K562 (cell line): ENCODE data around the gene WDR88. TPM values are rescaled to one million over a fixed set of nuclear protein-coding genes. Genes with fewer than 3 reads are reported as not detected.

ENCODE experiments used
- CBX2 ChIP-seq: fragments of 200-600 bp; sonication (generic); IDR thresholded peaks from one replicate; pipeline ENCODE4 v1.6.1; 2012; ENCODE audit warnings: mild to moderate bottlenecking, low read length, inconsistent platforms; ENCODE audit not compliant: insufficient read depth, poor library complexity, severe bottlenecking
- KLF6 ChIP-seq: fragments of 250-450 bp; sonication (Bioruptor Pico); IDR thresholded peaks from 2 replicates; pipeline ENCODE4 v1.4.0; 2020; ENCODE audit warnings: mild to moderate bottlenecking, moderate library complexity, borderline replicate concordance
- PPARD ChIP-seq: fragments of 250-450 bp; sonication (Bioruptor Pico); IDR thresholded peaks from 2 replicates; pipeline ENCODE4 v1.8.0; 2022; ENCODE audit warnings: inconsistent platforms, mild to moderate bottlenecking, moderate library complexity
- SAP30 ChIP-seq: fragments of 200-600 bp; sonication (generic); IDR thresholded peaks from 2 replicates; pipeline ENCODE4 v1.6.1; 2012; ENCODE audit warnings: borderline replicate concordance, low read depth, mild to moderate bottlenecking, moderate library complexity, low read length, control low read depth, inconsistent platforms; ENCODE audit not compliant: insufficient read depth, poor library complexity, severe bottlenecking
- ZNF212 ChIP-seq: fragments of 450-650 bp; formaldehyde crosslinking; IDR thresholded peaks from 2 replicates; pipeline ENCODE4 v1.4.0; 2020; ENCODE audit warnings: mild to moderate bottlenecking
- ZNF668 ChIP-seq: fragments of 250-450 bp; sonication (Bioruptor Pico); IDR thresholded peaks from 2 replicates; pipeline ENCODE4 v1.8.0; 2022; ENCODE audit warnings: mild to moderate bottlenecking, inconsistent platforms
- polyA plus RNA-seq, 8 experiments: library from polyadenylated mRNA; depleted of rRNA in 4 of 8; stranded (reverse) in 5 of 8; unstranded in 3 of 8; fragments of >200 nt; fragmentation: Nextera tagmentation in 2 of 8; fragmentation: Illumina TruSeq in 1 of 8; extraction: Ambion mirVana in 2 of 8; extraction: Trizol in 1 of 8; gene quantifications; 2 replicates each; pipeline versions ENCODE4 v1.2.1 to v1.2.3, GENCODE V29; 2011 to 2014; ENCODE audit warnings: inconsistent platforms in 1 of 8, missing spikeins in 1 of 8
- total RNA-seq, 7 experiments: library from RNA; depleted of rRNA in 6 of 7; stranded (reverse); fragments of >200 nt in 6 of 7; fragmentation: Illumina TruSeq in 2 of 7; extraction: Trizol in 2 of 7; gene quantifications; 2 replicates each; pipeline versions ENCODE4 v1.2.1 to v1.2.3, GENCODE V29; 2011 to 2021; ENCODE audit warnings: low replicate concordance in 1 of 7
- TF ChIP-seq, protein P1 (sequence below): fragments of 450-650 bp; IDR thresholded peaks from 2 replicates; pipeline ENCODE4 v1.6.1; 2016; ENCODE audit warnings: mild to moderate bottlenecking, moderate library complexity
- TF ChIP-seq, protein P2 (sequence below): fragments of 250-450 bp; sonication (Bioruptor Pico); IDR thresholded peaks from 2 replicates; pipeline ENCODE4 v1.4.0; 2020

WDR88 gene
- total and polyA plus RNA-seq, 9 of the 15 experiments (the other 6 are each of a cell fraction or from before 2014, with no cell fraction given): 0.03 to 0.04 TPM; not detected in 7

DNA sequence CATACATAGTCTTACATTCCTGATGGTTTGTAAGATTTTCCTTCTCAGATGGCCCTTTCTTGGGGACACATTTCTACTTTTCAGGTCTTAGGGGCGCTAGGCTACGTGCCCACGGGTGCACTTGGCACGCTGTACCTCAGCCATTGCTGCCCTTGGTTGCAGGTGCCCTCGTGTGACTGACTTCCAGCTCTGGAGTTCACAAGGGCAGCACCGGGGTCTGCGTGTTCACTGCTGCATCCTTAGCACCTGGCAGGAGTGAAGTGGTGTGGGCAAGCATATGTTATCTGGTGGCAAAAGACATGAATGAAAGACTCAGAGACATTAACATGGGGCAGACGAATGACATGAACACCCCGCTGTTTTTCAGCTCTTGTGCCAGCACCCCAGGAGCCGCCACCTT lies 13.3 kb upstream of the WDR88 start (continued):
- TF ChIP-seq, protein P1, sequence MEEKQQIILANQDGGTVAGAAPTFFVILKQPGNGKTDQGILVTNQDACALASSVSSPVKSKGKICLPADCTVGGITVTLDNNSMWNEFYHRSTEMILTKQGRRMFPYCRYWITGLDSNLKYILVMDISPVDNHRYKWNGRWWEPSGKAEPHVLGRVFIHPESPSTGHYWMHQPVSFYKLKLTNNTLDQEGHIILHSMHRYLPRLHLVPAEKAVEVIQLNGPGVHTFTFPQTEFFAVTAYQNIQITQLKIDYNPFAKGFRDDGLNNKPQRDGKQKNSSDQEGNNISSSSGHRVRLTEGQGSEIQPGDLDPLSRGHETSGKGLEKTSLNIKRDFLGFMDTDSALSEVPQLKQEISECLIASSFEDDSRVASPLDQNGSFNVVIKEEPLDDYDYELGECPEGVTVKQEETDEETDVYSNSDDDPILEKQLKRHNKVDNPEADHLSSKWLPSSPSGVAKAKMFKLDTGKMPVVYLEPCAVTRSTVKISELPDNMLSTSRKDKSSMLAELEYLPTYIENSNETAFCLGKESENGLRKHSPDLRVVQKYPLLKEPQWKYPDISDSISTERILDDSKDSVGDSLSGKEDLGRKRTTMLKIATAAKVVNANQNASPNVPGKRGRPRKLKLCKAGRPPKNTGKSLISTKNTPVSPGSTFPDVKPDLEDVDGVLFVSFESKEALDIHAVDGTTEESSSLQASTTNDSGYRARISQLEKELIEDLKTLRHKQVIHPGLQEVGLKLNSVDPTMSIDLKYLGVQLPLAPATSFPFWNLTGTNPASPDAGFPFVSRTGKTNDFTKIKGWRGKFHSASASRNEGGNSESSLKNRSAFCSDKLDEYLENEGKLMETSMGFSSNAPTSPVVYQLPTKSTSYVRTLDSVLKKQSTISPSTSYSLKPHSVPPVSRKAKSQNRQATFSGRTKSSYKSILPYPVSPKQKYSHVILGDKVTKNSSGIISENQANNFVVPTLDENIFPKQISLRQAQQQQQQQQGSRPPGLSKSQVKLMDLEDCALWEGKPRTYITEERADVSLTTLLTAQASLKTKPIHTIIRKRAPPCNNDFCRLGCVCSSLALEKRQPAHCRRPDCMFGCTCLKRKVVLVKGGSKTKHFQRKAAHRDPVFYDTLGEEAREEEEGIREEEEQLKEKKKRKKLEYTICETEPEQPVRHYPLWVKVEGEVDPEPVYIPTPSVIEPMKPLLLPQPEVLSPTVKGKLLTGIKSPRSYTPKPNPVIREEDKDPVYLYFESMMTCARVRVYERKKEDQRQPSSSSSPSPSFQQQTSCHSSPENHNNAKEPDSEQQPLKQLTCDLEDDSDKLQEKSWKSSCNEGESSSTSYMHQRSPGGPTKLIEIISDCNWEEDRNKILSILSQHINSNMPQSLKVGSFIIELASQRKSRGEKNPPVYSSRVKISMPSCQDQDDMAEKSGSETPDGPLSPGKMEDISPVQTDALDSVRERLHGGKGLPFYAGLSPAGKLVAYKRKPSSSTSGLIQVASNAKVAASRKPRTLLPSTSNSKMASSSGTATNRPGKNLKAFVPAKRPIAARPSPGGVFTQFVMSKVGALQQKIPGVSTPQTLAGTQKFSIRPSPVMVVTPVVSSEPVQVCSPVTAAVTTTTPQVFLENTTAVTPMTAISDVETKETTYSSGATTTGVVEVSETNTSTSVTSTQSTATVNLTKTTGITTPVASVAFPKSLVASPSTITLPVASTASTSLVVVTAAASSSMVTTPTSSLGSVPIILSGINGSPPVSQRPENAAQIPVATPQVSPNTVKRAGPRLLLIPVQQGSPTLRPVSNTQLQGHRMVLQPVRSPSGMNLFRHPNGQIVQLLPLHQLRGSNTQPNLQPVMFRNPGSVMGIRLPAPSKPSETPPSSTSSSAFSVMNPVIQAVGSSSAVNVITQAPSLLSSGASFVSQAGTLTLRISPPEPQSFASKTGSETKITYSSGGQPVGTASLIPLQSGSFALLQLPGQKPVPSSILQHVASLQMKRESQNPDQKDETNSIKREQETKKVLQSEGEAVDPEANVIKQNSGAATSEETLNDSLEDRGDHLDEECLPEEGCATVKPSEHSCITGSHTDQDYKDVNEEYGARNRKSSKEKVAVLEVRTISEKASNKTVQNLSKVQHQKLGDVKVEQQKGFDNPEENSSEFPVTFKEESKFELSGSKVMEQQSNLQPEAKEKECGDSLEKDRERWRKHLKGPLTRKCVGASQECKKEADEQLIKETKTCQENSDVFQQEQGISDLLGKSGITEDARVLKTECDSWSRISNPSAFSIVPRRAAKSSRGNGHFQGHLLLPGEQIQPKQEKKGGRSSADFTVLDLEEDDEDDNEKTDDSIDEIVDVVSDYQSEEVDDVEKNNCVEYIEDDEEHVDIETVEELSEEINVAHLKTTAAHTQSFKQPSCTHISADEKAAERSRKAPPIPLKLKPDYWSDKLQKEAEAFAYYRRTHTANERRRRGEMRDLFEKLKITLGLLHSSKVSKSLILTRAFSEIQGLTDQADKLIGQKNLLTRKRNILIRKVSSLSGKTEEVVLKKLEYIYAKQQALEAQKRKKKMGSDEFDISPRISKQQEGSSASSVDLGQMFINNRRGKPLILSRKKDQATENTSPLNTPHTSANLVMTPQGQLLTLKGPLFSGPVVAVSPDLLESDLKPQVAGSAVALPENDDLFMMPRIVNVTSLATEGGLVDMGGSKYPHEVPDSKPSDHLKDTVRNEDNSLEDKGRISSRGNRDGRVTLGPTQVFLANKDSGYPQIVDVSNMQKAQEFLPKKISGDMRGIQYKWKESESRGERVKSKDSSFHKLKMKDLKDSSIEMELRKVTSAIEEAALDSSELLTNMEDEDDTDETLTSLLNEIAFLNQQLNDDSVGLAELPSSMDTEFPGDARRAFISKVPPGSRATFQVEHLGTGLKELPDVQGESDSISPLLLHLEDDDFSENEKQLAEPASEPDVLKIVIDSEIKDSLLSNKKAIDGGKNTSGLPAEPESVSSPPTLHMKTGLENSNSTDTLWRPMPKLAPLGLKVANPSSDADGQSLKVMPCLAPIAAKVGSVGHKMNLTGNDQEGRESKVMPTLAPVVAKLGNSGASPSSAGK: no peak
- TF ChIP-seq CBX2 (no peak), ZNF668 (CRISPR knock-in tag) (no peak), PPARD (no peak), KLF6 (CRISPR knock-in tag) (no peak), SAP30 (no peak), ZNF212 (CRISPR knock-in tag) (no peak)
- TF ChIP-seq, protein P2, sequence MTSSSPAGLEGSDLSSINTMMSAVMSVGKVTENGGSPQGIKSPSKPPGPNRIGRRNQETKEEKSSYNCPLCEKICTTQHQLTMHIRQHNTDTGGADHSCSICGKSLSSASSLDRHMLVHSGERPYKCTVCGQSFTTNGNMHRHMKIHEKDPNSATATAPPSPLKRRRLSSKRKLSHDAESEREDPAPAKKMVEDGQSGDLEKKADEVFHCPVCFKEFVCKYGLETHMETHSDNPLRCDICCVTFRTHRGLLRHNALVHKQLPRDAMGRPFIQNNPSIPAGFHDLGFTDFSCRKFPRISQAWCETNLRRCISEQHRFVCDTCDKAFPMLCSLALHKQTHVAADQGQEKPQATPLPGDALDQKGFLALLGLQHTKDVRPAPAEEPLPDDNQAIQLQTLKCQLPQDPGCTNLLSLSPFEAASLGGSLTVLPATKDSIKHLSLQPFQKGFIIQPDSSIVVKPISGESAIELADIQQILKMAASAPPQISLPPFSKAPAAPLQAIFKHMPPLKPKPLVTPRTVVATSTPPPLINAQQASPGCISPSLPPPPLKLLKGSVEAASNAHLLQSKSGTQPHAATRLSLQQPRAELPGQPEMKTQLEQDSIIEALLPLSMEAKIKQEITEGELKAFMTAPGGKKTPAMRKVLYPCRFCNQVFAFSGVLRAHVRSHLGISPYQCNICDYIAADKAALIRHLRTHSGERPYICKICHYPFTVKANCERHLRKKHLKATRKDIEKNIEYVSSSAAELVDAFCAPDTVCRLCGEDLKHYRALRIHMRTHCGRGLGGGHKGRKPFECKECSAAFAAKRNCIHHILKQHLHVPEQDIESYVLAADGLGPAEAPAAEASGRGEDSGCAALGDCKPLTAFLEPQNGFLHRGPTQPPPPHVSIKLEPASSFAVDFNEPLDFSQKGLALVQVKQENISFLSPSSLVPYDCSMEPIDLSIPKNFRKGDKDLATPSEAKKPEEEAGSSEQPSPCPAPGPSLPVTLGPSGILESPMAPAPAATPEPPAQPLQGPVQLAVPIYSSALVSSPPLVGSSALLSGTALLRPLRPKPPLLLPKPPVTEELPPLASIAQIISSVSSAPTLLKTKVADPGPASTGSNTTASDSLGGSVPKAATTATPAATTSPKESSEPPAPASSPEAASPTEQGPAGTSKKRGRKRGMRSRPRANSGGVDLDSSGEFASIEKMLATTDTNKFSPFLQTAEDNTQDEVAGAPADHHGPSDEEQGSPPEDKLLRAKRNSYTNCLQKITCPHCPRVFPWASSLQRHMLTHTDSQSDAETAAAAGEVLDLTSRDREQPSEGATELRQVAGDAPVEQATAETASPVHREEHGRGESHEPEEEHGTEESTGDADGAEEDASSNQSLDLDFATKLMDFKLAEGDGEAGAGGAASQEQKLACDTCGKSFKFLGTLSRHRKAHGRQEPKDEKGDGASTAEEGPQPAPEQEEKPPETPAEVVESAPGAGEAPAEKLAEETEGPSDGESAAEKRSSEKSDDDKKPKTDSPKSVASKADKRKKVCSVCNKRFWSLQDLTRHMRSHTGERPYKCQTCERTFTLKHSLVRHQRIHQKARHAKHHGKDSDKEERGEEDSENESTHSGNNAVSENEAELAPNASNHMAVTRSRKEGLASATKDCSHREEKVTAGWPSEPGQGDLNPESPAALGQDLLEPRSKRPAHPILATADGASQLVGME (CRISPR knock-in tag): no peak
